Lung (tissue), 12 donors: ENCODE data around the gene TMEM134. TPM values are rescaled to one million over a fixed set of nuclear protein-coding genes. Genes with fewer than 3 reads are reported as not detected.

Source experiments
- ATAC-seq: fragments of 200-7000 bp; cut with Tn5 transposase; one replicate; pipeline ENCODE4 v1.9.1; 2020; ENCODE audit warnings: moderate number of reproducible peaks; ENCODE audit not compliant: insufficient read depth, low FRiP score
- DNase-seq, 3 donors: peaks; one replicate each; pipeline ENCODE4 v3.0.0-alpha.2; 2013 to 2017
- H3K27ac ChIP-seq, 2 donors: one replicate each; pipeline ENCODE4 v1.5.1; 2013; ENCODE audit warnings: mild to moderate bottlenecking in 2 of 2, moderate library complexity in 2 of 2, control low read depth in 1 of 2, inconsistent platforms in 1 of 2, low read depth in 1 of 2, low read length in 1 of 2
- H3K27me3 ChIP-seq, 3 donors: one replicate each; pipeline ENCODE4 v1.5.1; 2013; ENCODE audit warnings: low read length in 2 of 3; ENCODE audit not compliant: control insufficient read depth in 3 of 3, insufficient read depth in 3 of 3
- H3K36me3 ChIP-seq, 4 donors: one replicate each; pipeline ENCODE4 v1.5.1; 2013; ENCODE audit warnings: low read length in 4 of 4, mild to moderate bottlenecking in 1 of 4, moderate library complexity in 1 of 4; ENCODE audit not compliant: control insufficient read depth in 4 of 4, insufficient read depth in 4 of 4
- H3K4me1 ChIP-seq, 5 donors: one replicate each; pipeline ENCODE4 v1.5.1; 2013; ENCODE audit warnings: low read length in 5 of 5, mild to moderate bottlenecking in 2 of 5, moderate library complexity in 1 of 5; ENCODE audit not compliant: control insufficient read depth in 5 of 5, insufficient read depth in 5 of 5
- H3K4me3 ChIP-seq: one replicate; pipeline ENCODE4 v1.5.1; 2013; ENCODE audit warnings: mild to moderate bottlenecking, control low read depth, moderate library complexity
- H3K9ac ChIP-seq, 2 donors: one replicate each; pipeline ENCODE4 v1.5.1; 2013; ENCODE audit warnings: low read length in 2 of 2, control low read depth in 1 of 2; ENCODE audit not compliant: insufficient read depth in 1 of 2
- H3K9me3 ChIP-seq, 4 donors: one replicate each; pipeline ENCODE4 v1.5.1; 2013; ENCODE audit warnings: low read length in 3 of 4, mild to moderate bottlenecking in 1 of 4, moderate library complexity in 1 of 4; ENCODE audit not compliant: control insufficient read depth in 4 of 4, insufficient read depth in 3 of 4
- CTCF ChIP-seq: IDR thresholded peaks from 2 replicates; pipeline ENCODE4 v1.5.1; 2012; ENCODE audit warnings: mild to moderate bottlenecking; ENCODE audit errors: control extremely low read depth, extremely low read depth
- WGBS, 2 donors: extraction: QIAGEN DNeasy Blood & Tissue Kit; methylation state at CpG; one replicate each; pipeline ENCODE4 v1.1.7; 2013; 5-methylcytosine and 5-hydroxymethylcytosine counted together
- polyA plus RNA-seq, 2 donors: library from polyadenylated mRNA; stranded (reverse); fragments of 200-250 nt; gene quantifications; one replicate each; pipeline ENCODE4 v1.2.1, GENCODE V29; 2013
- total RNA-seq, 2 donors: library from RNA; depleted of rRNA in 1 of 2; stranded (reverse); fragments of >200 nt in 1 of 2; gene quantifications; one replicate each; pipeline ENCODE4 v1.2.1, GENCODE V29; 2014 to 2021
- donor health status: control.
- donor health status: control.
- donor health status: Bipolar disorder and iron deficiency.
- donor health status: healthy.
- donor health status: DM: yes; HTN: yes; CAD: no.

Gene TMEM134
- total and polyA plus RNA-seq, 4 donors = 32.5 to 91.4 (median 83.1) TPM

GRCh38 chr11:67455054-67455453 is 14.0 kb downstream of the TMEM134 start, which contains the start of gene CABP4:
Gene CABP4, plus strand, starts transcription at chr11:67455354. Its CDS starts 70 bp downstream, at chr11:67455424.
- no peak within 1 kb of the TSS for H3K9ac ChIP-seq
- H3K4me1 ChIP-seq = no peaks in the 10 kb centered on the region
- 89 to 94% methylated on average over 3 of the region's 3 CpGs for WGBS, 2 donors
- TF ChIP-seq CTCF = no peak
- no peak within 1 kb of the TSS for H3K27ac ChIP-seq
- H3K4me3 ChIP-seq = no peak within 1 kb of the TSS
- no peaks in the 10 kb centered on the region for H3K36me3 ChIP-seq
- ATAC-seq (no peak), DNase-seq (no peak)
- no peaks in the 10 kb centered on the region for H3K27me3 ChIP-seq
- no peaks in the 10 kb centered on the region for H3K9me3 ChIP-seq

GRCh38 chr11:67453816-67454732 is 15.0 kb downstream of the TMEM134 start:
- H3K9me3 ChIP-seq = no peaks in the 10 kb centered on the region
- DNase-seq (no peak), ATAC-seq (no peak)
- no peak overlapping the region for H3K4me3 ChIP-seq
- H3K36me3 ChIP-seq = no peaks in the 10 kb centered on the region
- no peak overlapping the region for H3K27ac ChIP-seq
- WGBS, 2 donors = 87 to 88% methylated on average over 18 to 21 of the region's 21 CpGs
- TF ChIP-seq CTCF = no peak
- no peaks in the 10 kb centered on the region for H3K4me1 ChIP-seq
- H3K27me3 ChIP-seq = no peaks in the 10 kb centered on the region
- no peak overlapping the region for H3K9ac ChIP-seq

GRCh38 chr11:67452141-67452952 is 16.7 kb downstream of the TMEM134 start, which contains the start of gene GPR152:
Gene GPR152, minus strand, starts transcription at chr11:67452729. Its CDS starts 5 bp downstream, at chr11:67452724.
- no peak for ATAC-seq
- Histone ChIP-seq H3K36me3 (no peaks in the 10 kb centered on the region), H3K9me3 (no peaks in the 10 kb centered on the region), H3K4me1 (no peaks in the 10 kb centered on the region), H3K9ac (no peak within 1 kb of the TSS), H3K4me3 (no peak within 1 kb of the TSS), H3K27me3 (no peaks in the 10 kb centered on the region), H3K27ac (peak within 1 kb of the TSS in 1 of 2 donors; percentile 48)
- DNase-seq = no peak
- no peak for TF ChIP-seq CTCF
- WGBS, 2 donors = 69 to 91% methylated on average over 33 of the region's 33 CpGs
